K562 (cell line): ENCODE measurements around the gene JAK3. TPM values are rescaled to one million over a fixed set of nuclear protein-coding genes. Genes with fewer than 3 reads are reported as not detected.

Experiments
- ARID3B ChIP-seq: fragments of 250-450 bp; sonication (Bioruptor Pico); IDR thresholded peaks from 2 replicates; pipeline ENCODE4 v1.4.0; 2020; ENCODE audit warnings: borderline replicate concordance
- ATF2 ChIP-seq: sonication (generic); formaldehyde crosslinking; IDR thresholded peaks from 2 replicates; pipeline ENCODE4 v1.8.1; 2022; ENCODE audit warnings: missing genetic modification reagents
- CCAR2 ChIP-seq: fragments of 200-400 bp; formaldehyde crosslinking; IDR thresholded peaks from 2 replicates; pipeline ENCODE4 v1.6.1; 2017; ENCODE audit warnings: mild to moderate bottlenecking, low read depth, low read length
- CREBBP ChIP-seq: IDR thresholded peaks from one replicate; pipeline ENCODE4 v1.6.1; 2012; ENCODE audit warnings: low read depth, mild to moderate bottlenecking, control low read depth, inconsistent platforms, low read length
- CTCF ChIP-seq, 3 experiments: IDR thresholded peaks in 2 of 3; conservative IDR thresholded peaks in 1 of 3; 2 replicates each; pipeline ENCODE4 v1.5.1; 2011 to 2012; ENCODE audit warnings: low read length in 3 of 3, mild to moderate bottlenecking in 3 of 3, control low read depth in 2 of 3, improper control_type of control experiment in 1 of 3, inconsistent platforms in 1 of 3, low read depth in 1 of 3, mixed read lengths in 1 of 3, moderate library complexity in 1 of 3; ENCODE audit not compliant: insufficient read depth in 2 of 3
- DMBX1 ChIP-seq: fragments of 250-450 bp; sonication (Bioruptor Pico); IDR thresholded peaks from 2 replicates; pipeline ENCODE4 v1.8.0; 2022; ENCODE audit warnings: inconsistent platforms, mild to moderate bottlenecking, moderate library complexity, borderline replicate concordance
- EGR1 ChIP-seq: fragments of 450-650 bp; conservative IDR thresholded peaks from 2 replicates; pipeline ENCODE4 v1.6.1; 2017; ENCODE audit warnings: mild to moderate bottlenecking
- ETV5 ChIP-seq: sonication (generic); formaldehyde crosslinking; IDR thresholded peaks from 2 replicates; pipeline ENCODE4 v1.4.0; 2020; ENCODE audit warnings: low read depth, mild to moderate bottlenecking, missing genetic modification reagents
- HMG20B ChIP-seq: fragments of 250-450 bp; sonication (Bioruptor Pico); IDR thresholded peaks from 2 replicates; pipeline ENCODE4 v1.5.0; 2021; ENCODE audit warnings: mild to moderate bottlenecking
- KHSRP ChIP-seq: fragments of 450-650 bp; IDR thresholded peaks from 2 replicates; pipeline ENCODE4 v1.6.1; 2017
- SAP30 ChIP-seq: fragments of 200-600 bp; sonication (generic); IDR thresholded peaks from 2 replicates; pipeline ENCODE4 v1.6.1; 2012; ENCODE audit warnings: borderline replicate concordance, low read depth, mild to moderate bottlenecking, moderate library complexity, low read length, control low read depth, inconsistent platforms; ENCODE audit not compliant: insufficient read depth, poor library complexity, severe bottlenecking
- TBP ChIP-seq: optimal IDR thresholded peaks from 2 replicates; pipeline ENCODE3; 2011; ENCODE audit warnings: low read depth, low read length, improper control_type of control experiment
- TRIM28 ChIP-seq: fragments of 450-650 bp; IDR thresholded peaks from 2 replicates; pipeline ENCODE4 v1.6.1; 2017
- TSHZ1 ChIP-seq: fragments of 250-450 bp; sonication (Bioruptor Pico); IDR thresholded peaks from 2 replicates; pipeline ENCODE4 v1.4.0; 2020; ENCODE audit warnings: mild to moderate bottlenecking, moderate library complexity
- ZNF146 ChIP-seq: IDR thresholded peaks from one replicate; pipeline ENCODE4 v1.6.1; 2018; ENCODE audit warnings: missing compliant biosample characterization; ENCODE audit not compliant: unreplicated experiment
- ZNF699 ChIP-seq: fragments of 250-450 bp; sonication (Bioruptor Pico); IDR thresholded peaks from 2 replicates; pipeline ENCODE4 v1.8.0; 2021; ENCODE audit warnings: mild to moderate bottlenecking, moderate library complexity; ENCODE audit not compliant: insufficient replicate concordance
- ZNF75A ChIP-seq: fragments of 450-650 bp; formaldehyde crosslinking; IDR thresholded peaks from 2 replicates; pipeline ENCODE4 v1.4.0; 2020; ENCODE audit warnings: mild to moderate bottlenecking
- polyA plus RNA-seq, 8 experiments: library from polyadenylated mRNA; depleted of rRNA in 4 of 8; stranded (reverse) in 5 of 8; unstranded in 3 of 8; fragments of >200 nt; fragmentation: Nextera tagmentation in 2 of 8; fragmentation: Illumina TruSeq in 1 of 8; extraction: Ambion mirVana in 2 of 8; extraction: Trizol in 1 of 8; gene quantifications; 2 replicates each; pipeline versions ENCODE4 v1.2.1 to v1.2.3, GENCODE V29; 2011 to 2014; ENCODE audit warnings: inconsistent platforms in 1 of 8, missing spikeins in 1 of 8
- total RNA-seq, 7 experiments: library from RNA; depleted of rRNA in 6 of 7; stranded (reverse); fragments of >200 nt in 6 of 7; fragmentation: Illumina TruSeq in 2 of 7; extraction: Trizol in 2 of 7; gene quantifications; 2 replicates each; pipeline versions ENCODE4 v1.2.1 to v1.2.3, GENCODE V29; 2011 to 2021; ENCODE audit warnings: low replicate concordance in 1 of 7

Gene JAK3
- total and polyA plus RNA-seq, 9 of the 15 experiments (the other 6 are each of a cell fraction or from before 2014, with no cell fraction given): 0.01 to 0.18 (median 0.07) TPM; not detected in 1

GRCh38 chr19:17866312-17866963, 18.7 kb upstream of the JAK3 start (continued):
- TF ChIP-seq EGR1 (peak; percentile 35; the same call in 1 of the 2 replicates), ARID3B (CRISPR knock-in tag) (no peak), DMBX1 (CRISPR knock-in tag) (no peak), CTCF (IDR thresholded peaks at IDR 0.05 in 2 of 3, conservative IDR thresholded peaks at IDR 0.05 in 1 of 3; ENCODE audit: insufficient read depth in 2 of 3, low read depth in 1 of 3, low read length in 3 of 3) (no peak), CCAR2 (peak; percentile 99), TSHZ1 (CRISPR knock-in tag) (no peak), KHSRP (no peak), ZNF699 (CRISPR knock-in tag) (no peak), ETV5 (no peak), ATF2 (CRISPR knock-in tag) (no peak), CREBBP (peak; percentile 48), ZNF146 (CRISPR knock-in tag) (no peak), TRIM28 (no peak), SAP30 (no peak), HMG20B (CRISPR knock-in tag) (no peak), TBP (no peak), ZNF75A (CRISPR knock-in tag) (no peak)
